ENCODE measurements around the gene LRRTM4. TPM values are rescaled to one million over a fixed set of nuclear protein-coding genes. Genes with fewer than 3 reads are reported as not detected.

The LRRTM4 gene
- total RNA-seq, 4 donors from 2014 or later = not detected

DNA sequence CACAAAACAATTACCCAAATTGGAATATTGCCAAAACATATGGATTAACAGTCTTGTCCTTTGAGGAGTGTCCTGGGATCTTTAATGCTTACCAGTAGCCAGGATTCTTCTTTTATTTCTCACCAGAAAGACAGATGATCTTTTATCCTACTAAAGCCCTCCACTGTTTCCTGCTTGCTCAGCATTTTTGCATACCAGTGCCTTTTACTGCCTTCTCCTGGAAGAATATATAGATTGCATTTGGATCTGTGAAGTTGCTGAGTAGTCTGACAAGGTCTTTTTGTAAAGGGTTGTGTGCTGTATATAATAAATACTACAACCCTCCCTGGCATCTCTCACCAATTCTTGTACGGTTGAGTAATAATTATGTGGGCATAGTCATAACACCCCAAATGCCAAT, 652.2 kb downstream of the LRRTM4 start:
- Histone ChIP-seq H3K27me3 (no peaks in the 10 kb centered on the region), H3K4me1 (no peaks in the 10 kb centered on the region), H3K9me3 (no peaks in the 10 kb centered on the region), H3K4me3 (replicated peaks in 1 of 3) (no peak overlapping the region), H3K36me3 (no peaks in the 10 kb centered on the region), H3K27ac (no peak overlapping the region)
- 75 to 88% methylated on average over 1 of the region's 1 CpG for WGBS, 2 donors
- TF ChIP-seq, protein P1, sequence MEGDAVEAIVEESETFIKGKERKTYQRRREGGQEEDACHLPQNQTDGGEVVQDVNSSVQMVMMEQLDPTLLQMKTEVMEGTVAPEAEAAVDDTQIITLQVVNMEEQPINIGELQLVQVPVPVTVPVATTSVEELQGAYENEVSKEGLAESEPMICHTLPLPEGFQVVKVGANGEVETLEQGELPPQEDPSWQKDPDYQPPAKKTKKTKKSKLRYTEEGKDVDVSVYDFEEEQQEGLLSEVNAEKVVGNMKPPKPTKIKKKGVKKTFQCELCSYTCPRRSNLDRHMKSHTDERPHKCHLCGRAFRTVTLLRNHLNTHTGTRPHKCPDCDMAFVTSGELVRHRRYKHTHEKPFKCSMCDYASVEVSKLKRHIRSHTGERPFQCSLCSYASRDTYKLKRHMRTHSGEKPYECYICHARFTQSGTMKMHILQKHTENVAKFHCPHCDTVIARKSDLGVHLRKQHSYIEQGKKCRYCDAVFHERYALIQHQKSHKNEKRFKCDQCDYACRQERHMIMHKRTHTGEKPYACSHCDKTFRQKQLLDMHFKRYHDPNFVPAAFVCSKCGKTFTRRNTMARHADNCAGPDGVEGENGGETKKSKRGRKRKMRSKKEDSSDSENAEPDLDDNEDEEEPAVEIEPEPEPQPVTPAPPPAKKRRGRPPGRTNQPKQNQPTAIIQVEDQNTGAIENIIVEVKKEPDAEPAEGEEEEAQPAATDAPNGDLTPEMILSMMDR (IDR thresholded peaks at IDR 0.05) = no peak
- no peak for TF ChIP-seq POLR2A (IDR thresholded peaks at IDR 0.05)
- intact Hi-C loops (cut with DNase I) = no loop called here
- DNase-seq = no peak

DNA sequence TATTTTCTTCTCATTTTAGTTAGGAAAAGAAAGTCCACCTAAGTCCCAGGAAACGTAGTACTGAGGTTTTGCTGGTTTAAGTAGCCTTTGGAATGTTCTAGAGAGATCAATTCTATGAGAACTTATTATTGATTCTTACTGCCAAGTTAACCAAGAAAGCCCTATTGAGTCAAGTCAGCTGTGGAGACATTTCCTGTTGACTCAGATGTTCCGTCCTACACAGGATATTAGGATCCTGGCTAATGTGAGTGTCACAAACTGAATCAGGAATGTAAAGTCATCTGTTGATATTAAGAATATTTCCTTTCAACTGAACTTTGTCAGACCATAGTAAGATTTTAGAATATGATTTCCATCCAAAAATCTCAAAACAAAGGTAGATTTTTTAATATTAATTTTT, 654.3 kb downstream of the LRRTM4 start:
- Histone ChIP-seq H3K4me3 (replicated peaks in 1 of 3) (no peak overlapping the region), H3K36me3 (no peaks in the 10 kb centered on the region), H3K27ac (no peak overlapping the region), H3K27me3 (no peaks in the 10 kb centered on the region), H3K4me1 (no peaks in the 10 kb centered on the region), H3K9me3 (no peaks in the 10 kb centered on the region)
- TF ChIP-seq, protein P1 (IDR thresholded peaks at IDR 0.05) = no peak
- no peak for TF ChIP-seq POLR2A (IDR thresholded peaks at IDR 0.05)
- DNase-seq = no peak
- intact Hi-C loops (cut with DNase I) = no loop called here
- 24 to 31% methylated on average over 2 of the region's 2 CpGs for WGBS, 2 donors

DNA sequence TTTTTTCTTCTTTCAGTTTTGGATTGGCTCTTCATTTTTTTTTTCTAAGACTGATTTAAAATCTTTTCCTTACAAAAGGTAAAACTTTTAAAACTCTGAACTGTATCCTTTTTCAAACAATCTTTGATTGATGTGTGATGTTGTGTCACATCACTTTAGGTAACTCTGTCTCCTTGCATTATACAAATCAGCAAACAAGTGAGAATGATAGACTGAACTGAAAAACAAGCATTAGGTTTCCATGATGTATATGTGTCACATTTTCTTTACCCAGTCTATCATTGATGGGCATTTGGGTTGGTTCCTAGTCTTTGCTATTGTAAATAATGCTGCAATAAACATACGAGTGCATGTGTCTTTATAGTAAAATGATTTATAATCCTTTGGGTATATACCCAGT, 655.7 kb downstream of the LRRTM4 start:
- WGBS, 2 donors = 71 to 79% methylated on average over 1 of the region's 1 CpG
- TF ChIP-seq POLR2A (IDR thresholded peaks at IDR 0.05) = no peak
- TF ChIP-seq, protein P1 (IDR thresholded peaks at IDR 0.05) = no peak
- no peak overlapping the region for H3K27ac ChIP-seq

DNA sequence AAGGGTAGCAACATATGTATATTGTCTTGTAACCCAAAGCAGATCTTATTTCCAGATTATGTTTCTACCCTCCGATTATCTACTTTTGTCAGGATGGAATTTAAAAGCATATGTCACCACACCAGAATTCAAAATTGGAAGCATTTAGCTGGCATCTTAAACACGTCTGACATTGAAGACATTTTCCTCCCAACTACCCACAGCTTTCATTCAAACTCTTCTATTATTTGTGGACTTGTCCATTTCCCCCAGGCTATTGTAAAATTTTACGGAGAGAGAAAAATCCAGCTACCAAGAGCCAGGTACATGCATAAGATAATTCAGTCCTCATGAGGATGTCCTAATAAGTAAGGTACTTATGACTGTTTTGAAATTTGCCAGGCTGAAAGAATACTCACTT, 659.3 kb downstream of the LRRTM4 start:
- TF ChIP-seq, protein P1 (IDR thresholded peaks at IDR 0.05) = no peak
- no peak for TF ChIP-seq POLR2A (IDR thresholded peaks at IDR 0.05)
- WGBS, 2 donors = 83 to 86% methylated on average over 3 of the region's 3 CpGs
- no peaks in the 10 kb centered on the region for H3K4me1 ChIP-seq

More for the DNA sequence above, 655.7 kb downstream of the LRRTM4 start:
- H3K9me3 ChIP-seq = no peaks in the 10 kb centered on the region
- H3K4me1 ChIP-seq = no peaks in the 10 kb centered on the region
- intact Hi-C loops (cut with DNase I) = no loop called here
- H3K36me3 ChIP-seq = no peaks in the 10 kb centered on the region
- no peak for DNase-seq
- H3K27me3 ChIP-seq = no peaks in the 10 kb centered on the region
- H3K4me3 ChIP-seq (replicated peaks in 1 of 3) = no peak overlapping the region

DNA sequence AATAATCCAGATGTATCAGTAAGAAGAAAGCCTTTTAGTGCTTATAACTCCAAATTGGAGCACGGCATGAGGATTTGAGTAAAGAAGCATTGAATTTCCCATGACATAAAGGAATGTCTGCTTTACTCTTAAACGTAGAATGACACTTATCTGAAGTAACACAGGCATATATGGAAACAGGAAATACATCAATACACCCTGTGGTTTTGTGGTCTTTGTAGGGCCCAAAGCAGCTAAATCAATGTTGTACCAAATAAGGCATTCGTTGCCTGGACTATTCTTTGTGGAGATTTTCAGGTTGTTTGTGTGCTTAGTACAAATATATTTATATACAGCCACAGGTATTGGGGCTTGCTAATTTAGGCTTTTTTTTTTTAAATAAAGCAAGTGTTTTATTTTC, 660.5 kb downstream of the LRRTM4 start:
- intact Hi-C loops (cut with DNase I) = no loop called here
- DNase-seq = no peak
- TF ChIP-seq POLR2A (IDR thresholded peaks at IDR 0.05) = no peak
- TF ChIP-seq, protein P1 (IDR thresholded peaks at IDR 0.05) = no peak
- WGBS, 2 donors = 37 to 43% methylated on average over 3 of the region's 3 CpGs
- Histone ChIP-seq H3K9me3 (no peaks in the 10 kb centered on the region), H3K27ac (no peak overlapping the region), H3K36me3 (no peaks in the 10 kb centered on the region), H3K4me1 (no peaks in the 10 kb centered on the region), H3K27me3 (no peaks in the 10 kb centered on the region), H3K4me3 (replicated peaks in 1 of 3) (no peak overlapping the region)

More for the DNA sequence above, 659.3 kb downstream of the LRRTM4 start:
- no peaks in the 10 kb centered on the region for H3K9me3 ChIP-seq
- H3K36me3 ChIP-seq = no peaks in the 10 kb centered on the region
- H3K27me3 ChIP-seq = no peaks in the 10 kb centered on the region
- H3K4me3 ChIP-seq (replicated peaks in 1 of 3) = no peak overlapping the region
- no peak overlapping the region for H3K27ac ChIP-seq
- DNase-seq = no peak
- intact Hi-C loops (cut with DNase I) = no loop called here

Measured in thyroid gland (tissue), 4 donors.